HFFc6 (cell line): ENCODE results near the gene RSL1D1. TPM values are rescaled to one million over a fixed set of nuclear protein-coding genes. Genes with fewer than 3 reads are reported as not detected.
A peak's percentile ranks its signal among the peaks of the same experiment; 100 is the strongest.

Source experiments
- DNase-seq: peaks from one replicate; pipeline ENCODE4 v3.0.0-alpha.2; 2018
- H3K27ac Mint-ChIP-seq: 2 replicates; pipeline ENCODE4 v1.8.0; 2020; ENCODE audit warnings: mild to moderate bottlenecking, mixed read lengths
- H3K27me3 Mint-ChIP-seq: 2 replicates; pipeline ENCODE4 v1.8.0; 2021; ENCODE audit warnings: mild to moderate bottlenecking, moderate library complexity, mixed read lengths; ENCODE audit not compliant: insufficient read depth
- H3K36me3 Mint-ChIP-seq: 2 replicates; pipeline ENCODE4 v1.8.0; 2021; ENCODE audit warnings: low read depth, mixed read lengths
- H3K4me1 Mint-ChIP-seq: 2 replicates; pipeline ENCODE4 v1.8.0; 2020; ENCODE audit warnings: low read depth, mixed read lengths
- H3K4me3 Mint-ChIP-seq: 2 replicates; pipeline ENCODE4 v1.8.0; 2020; ENCODE audit warnings: mild to moderate bottlenecking, moderate library complexity, mixed read lengths
- H3K9me3 Mint-ChIP-seq: 2 replicates; pipeline ENCODE4 v1.8.0; 2020; ENCODE audit warnings: mild to moderate bottlenecking, mixed read lengths
- total RNA-seq, 6 experiments: library from RNA; stranded (reverse); fragmentation: NEBNext Ultra II Directional; extraction: Animal tissue kit (Norgen Biotek cat#: 25700); gene quantifications; 2 replicates in 1 of 6; 3 replicates in 5 of 6; pipeline ENCODE4 v1.2.3, GENCODE V29; 2021
- TF ChIP-seq, protein P1 (sequence below): fragments of 200-600 bp; sonication (generic); IDR thresholded peaks from 2 replicates; pipeline ENCODE4 v1.5.0; 2021; ENCODE audit warnings: antibody characterized with exemption, mild to moderate bottlenecking

RSL1D1 gene
- total RNA-seq, 6 experiments from 2014 or later, result 151 to 193 (median 168) TPM

DNA sequence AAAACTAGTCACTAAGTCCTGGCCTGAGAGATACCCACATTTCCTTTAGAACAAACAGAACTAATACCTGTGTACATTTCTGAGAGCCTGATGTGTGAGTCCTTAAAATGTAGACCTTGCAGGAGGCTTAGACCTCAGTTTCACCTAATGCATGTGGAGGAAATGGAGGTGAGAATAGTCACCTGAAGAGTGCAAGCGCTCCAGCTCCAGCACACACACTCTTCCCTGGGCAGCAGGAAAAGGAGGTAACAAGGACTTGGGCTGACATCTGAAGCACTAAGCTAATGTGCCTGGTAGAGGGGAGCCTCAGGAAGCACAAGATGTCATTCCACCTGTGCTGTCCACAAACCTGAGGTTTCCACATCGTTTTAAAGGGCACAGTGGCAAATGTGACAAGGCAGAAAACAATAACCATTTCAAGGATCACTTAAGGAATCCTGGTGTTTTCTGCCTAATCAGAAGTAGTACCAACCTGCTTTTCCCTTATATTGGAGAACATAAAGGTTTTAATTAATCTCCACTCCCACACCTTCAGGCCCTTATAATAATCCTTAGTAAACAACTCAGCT, 17.2 kb upstream of the RSL1D1 start:
- TF ChIP-seq, protein P1, sequence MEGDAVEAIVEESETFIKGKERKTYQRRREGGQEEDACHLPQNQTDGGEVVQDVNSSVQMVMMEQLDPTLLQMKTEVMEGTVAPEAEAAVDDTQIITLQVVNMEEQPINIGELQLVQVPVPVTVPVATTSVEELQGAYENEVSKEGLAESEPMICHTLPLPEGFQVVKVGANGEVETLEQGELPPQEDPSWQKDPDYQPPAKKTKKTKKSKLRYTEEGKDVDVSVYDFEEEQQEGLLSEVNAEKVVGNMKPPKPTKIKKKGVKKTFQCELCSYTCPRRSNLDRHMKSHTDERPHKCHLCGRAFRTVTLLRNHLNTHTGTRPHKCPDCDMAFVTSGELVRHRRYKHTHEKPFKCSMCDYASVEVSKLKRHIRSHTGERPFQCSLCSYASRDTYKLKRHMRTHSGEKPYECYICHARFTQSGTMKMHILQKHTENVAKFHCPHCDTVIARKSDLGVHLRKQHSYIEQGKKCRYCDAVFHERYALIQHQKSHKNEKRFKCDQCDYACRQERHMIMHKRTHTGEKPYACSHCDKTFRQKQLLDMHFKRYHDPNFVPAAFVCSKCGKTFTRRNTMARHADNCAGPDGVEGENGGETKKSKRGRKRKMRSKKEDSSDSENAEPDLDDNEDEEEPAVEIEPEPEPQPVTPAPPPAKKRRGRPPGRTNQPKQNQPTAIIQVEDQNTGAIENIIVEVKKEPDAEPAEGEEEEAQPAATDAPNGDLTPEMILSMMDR, result no peak
- H3K4me1 Mint-ChIP-seq, result peaks cover 55% of the 10 kb centered on the region
- peaks cover 4% of the 10 kb centered on the region; the same call in 1 of the 2 replicates for H3K36me3 Mint-ChIP-seq
- no peaks in the 10 kb centered on the region for H3K9me3 Mint-ChIP-seq
- no peak overlapping the region; the same call in 1 of the 2 replicates for H3K27ac Mint-ChIP-seq
- no peak for DNase-seq
- peaks cover 2% of the 10 kb centered on the region; the same call in 1 of the 2 replicates for H3K27me3 Mint-ChIP-seq
- H3K4me3 Mint-ChIP-seq, result no peak overlapping the region

GRCh38 chr16:11862489-11862888, 11.1 kb upstream of the RSL1D1 start:
- TF ChIP-seq, protein P1, result no peak
- Mint-ChIP-seq H3K9me3 (no peaks in the 10 kb centered on the region), H3K4me3 (no peak overlapping the region), H3K4me1 (peaks cover 27% of the 10 kb centered on the region), H3K27ac (no peak overlapping the region), H3K27me3 (no peaks in the 10 kb centered on the region; the same call in 1 of the 2 replicates), H3K36me3 (no peaks in the 10 kb centered on the region)
- no peak for DNase-seq

DNA sequence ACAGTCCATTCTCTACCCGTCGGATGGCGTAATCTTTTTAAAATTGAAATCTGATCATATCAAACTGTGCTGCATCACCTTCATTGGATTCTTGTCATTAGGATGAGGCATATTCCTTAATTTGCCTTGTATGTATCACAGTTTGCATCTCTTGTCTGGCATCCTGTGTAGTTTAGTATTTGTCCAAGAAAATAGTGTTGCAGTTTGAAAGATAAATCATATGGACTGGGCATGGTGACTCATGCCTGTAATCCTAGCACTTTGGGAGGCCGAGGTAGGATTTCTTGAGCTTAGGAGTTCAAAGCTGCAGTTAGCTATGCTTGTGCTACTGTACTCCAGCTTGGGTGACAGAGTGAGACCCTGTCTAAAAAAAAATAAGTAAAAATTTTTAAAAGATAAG, 5.8 kb upstream of the RSL1D1 start:
- Mint-ChIP-seq H3K36me3 (peaks cover 1% of the 10 kb centered on the region), H3K4me3 (no peak overlapping the region), H3K4me1 (peaks cover 30% of the 10 kb centered on the region), H3K9me3 (no peaks in the 10 kb centered on the region), H3K27ac (peak overlapping the region; percentile 57; the same call in 1 of the 2 replicates), H3K27me3 (no peaks in the 10 kb centered on the region)
- peak; percentile 62 for DNase-seq
- TF ChIP-seq, protein P1, result no peak

DNA sequence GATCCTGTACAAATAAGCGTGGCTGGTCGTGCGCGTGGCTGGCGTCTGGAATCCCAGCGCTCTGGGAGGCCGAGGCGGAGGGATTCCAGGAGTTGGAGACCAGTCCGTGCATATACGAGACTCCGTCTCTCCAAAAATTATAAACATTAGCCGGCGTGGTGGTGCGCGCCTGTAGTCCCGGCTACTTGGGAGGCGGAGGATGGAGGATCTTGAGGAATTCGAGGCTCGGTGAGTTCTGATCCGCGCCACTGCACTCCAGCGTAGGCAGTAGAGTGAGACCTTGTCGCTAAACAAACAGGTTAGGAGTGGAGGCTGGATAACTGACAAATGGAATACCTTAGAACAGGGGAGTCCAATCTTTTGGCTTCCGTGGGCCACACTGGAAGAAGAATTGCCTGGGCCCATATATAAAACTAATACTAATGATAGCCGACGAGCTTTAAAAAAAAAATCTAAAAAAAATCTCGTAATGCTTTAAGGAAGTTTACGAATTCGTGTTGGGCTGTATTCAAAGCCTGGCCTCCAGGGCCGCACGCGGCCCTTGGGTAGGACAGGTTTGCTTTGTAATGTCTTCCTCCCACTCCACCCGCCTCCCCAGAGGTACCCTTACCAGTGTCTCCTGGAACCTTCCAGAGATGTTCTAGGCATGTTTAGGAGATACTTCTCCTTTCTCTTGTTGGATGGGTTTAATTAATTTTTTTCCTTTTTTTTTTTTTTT, 909 bp upstream of the RSL1D1 start:
- Mint-ChIP-seq H3K4me1 (peaks cover 40% of the 10 kb centered on the region), H3K27me3 (peaks cover 1% of the 10 kb centered on the region; the same call in 1 of the 2 replicates), H3K27ac (peak overlapping the region; percentile 90), H3K36me3 (peaks cover 33% of the 10 kb centered on the region), H3K9me3 (0 out of 2 replicates have a peak, but pooled peaks cover 4% of the 10 kb centered on the region), H3K4me3 (peak overlapping the region; percentile 99)
- DNase-seq, result no peak
- TF ChIP-seq, protein P1, result no peak

DNA sequence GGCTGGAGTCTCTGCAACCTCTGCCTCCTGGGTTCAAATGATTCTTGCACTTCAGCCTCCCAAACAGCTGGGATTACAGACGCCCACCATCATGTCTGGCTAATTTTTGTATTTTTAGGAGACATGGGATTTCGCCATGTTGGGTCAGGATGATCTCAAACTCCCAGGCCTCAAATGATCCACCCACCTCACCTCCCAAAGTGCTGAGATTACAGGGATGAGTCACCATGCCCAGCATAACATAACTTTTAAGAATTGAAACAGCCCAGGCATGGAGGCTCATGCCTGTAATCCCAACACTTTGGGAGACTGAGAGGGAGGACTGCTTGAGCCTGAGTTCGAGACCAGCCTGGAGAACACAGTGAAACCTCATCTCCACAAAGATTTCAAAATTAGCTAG, 2.5 kb downstream of the RSL1D1 start:
- peaks cover 1% of the 10 kb centered on the region for H3K27me3 Mint-ChIP-seq
- TF ChIP-seq, protein P1, result no peak
- H3K27ac Mint-ChIP-seq, result peak overlapping the region; percentile 69
- peak overlapping the region; percentile 74 for H3K4me3 Mint-ChIP-seq
- peaks cover 43% of the 10 kb centered on the region for H3K36me3 Mint-ChIP-seq
- DNase-seq, result peak; percentile 25
- H3K4me1 Mint-ChIP-seq, result peaks cover 21% of the 10 kb centered on the region
- 0 out of 2 replicates have a peak, but pooled peaks cover 4% of the 10 kb centered on the region for H3K9me3 Mint-ChIP-seq
